ENCODE measurements around the gene MRLN.

DNA sequence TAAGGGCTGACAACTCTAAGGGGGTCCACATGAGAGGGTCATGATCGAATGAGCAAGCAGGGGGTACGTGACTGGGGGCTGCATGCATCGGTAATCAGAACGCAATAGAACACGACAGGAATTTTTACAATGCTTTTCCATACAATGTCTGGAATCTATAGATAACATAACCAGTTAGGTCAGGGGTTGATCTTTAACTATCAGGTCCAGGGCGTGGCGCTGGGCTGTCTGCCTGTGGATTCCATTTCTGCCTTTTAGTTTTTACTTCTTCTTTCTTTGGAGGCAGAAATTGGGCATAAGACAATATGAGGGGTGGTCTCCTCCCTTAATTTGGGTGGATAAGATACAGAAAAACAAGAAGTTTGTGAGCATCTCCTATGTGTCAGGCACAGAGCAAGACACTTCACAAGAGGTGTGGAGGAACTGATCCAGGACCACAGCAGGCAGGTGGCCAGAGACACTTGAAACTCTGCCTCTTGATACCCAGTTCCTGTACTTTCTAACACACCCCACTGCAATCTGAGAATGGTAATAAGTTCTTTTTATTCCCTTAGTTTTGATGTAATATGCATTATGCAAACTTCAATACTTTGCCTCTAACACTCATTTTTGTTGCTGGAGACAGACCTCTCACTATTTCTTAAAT, 18.0 kb upstream of the MRLN start:
- TF ChIP-seq, protein P1, sequence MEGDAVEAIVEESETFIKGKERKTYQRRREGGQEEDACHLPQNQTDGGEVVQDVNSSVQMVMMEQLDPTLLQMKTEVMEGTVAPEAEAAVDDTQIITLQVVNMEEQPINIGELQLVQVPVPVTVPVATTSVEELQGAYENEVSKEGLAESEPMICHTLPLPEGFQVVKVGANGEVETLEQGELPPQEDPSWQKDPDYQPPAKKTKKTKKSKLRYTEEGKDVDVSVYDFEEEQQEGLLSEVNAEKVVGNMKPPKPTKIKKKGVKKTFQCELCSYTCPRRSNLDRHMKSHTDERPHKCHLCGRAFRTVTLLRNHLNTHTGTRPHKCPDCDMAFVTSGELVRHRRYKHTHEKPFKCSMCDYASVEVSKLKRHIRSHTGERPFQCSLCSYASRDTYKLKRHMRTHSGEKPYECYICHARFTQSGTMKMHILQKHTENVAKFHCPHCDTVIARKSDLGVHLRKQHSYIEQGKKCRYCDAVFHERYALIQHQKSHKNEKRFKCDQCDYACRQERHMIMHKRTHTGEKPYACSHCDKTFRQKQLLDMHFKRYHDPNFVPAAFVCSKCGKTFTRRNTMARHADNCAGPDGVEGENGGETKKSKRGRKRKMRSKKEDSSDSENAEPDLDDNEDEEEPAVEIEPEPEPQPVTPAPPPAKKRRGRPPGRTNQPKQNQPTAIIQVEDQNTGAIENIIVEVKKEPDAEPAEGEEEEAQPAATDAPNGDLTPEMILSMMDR (IDR thresholded peaks at IDR 0.05) = no peak
- TF ChIP-seq POLR2A (IDR thresholded peaks at IDR 0.05) = no peak

Data from adrenal gland (tissue), 5 donors.